GM18505 (cell line): ENCODE results near the gene SPDYE16.
"Not testable (repeated sequence)": the region's sequence is repeated elsewhere in the genome, so short reads cannot be mapped to it uniquely, and the experiment has no call there.

ENCODE experiments used
- ATAC-seq: cut with Tn5 transposase; IDR thresholded peaks from one replicate; pipeline ENCODE4 v1.9.1; 2021; ENCODE audit not compliant: unreplicated experiment
- POLR2A ChIP-seq: IDR thresholded peaks from 4 replicates; pipeline ENCODE4 v1.6.1; 2011; ENCODE audit warnings: borderline replicate concordance; ENCODE audit not compliant: insufficient read depth, insufficient read length; ENCODE audit errors: extremely low read depth

Gene SPDYE16

DNA sequence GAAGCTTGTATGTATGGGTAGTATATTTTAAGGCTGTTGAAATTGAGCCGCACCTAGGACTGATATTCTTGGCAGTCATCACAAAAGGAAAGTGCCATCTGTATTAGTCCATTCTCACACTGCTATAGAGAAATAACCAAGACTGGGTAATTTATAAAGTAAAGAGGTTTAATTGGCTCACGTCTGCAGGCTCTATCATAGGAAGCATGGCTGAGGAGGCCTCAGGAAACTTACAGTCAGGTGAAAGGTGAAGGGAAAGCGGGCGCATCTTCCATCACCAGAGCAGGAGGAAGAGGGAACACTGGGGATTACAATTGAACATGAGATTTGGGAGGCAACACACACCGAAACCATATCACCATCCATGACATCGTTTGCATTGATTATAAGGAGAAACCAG lies 8.9 kb upstream of the SPDYE16 start:
- not testable (repeated sequence) for ATAC-seq

DNA sequence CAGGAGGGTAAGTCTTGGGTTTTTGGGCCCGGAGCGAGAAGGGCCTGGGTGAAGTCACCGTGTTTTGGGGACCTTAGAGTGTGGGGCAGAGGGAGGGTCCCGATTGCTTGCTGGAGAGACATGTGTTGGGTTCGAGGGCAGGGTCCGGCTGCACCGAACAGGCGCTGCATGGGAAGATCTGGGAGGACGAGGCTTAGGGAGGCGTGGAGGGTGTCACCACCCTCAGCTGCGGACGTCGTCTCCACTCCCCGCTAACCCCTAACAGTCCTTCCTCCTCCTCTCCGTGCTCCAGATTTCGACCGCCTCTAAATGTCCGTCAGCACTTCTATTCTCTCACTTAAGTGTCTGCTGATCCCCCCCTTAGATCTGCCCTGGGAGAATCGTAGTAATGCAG lies 6.8 kb upstream of the SPDYE16 start:
- ATAC-seq: not testable (repeated sequence)

DNA sequence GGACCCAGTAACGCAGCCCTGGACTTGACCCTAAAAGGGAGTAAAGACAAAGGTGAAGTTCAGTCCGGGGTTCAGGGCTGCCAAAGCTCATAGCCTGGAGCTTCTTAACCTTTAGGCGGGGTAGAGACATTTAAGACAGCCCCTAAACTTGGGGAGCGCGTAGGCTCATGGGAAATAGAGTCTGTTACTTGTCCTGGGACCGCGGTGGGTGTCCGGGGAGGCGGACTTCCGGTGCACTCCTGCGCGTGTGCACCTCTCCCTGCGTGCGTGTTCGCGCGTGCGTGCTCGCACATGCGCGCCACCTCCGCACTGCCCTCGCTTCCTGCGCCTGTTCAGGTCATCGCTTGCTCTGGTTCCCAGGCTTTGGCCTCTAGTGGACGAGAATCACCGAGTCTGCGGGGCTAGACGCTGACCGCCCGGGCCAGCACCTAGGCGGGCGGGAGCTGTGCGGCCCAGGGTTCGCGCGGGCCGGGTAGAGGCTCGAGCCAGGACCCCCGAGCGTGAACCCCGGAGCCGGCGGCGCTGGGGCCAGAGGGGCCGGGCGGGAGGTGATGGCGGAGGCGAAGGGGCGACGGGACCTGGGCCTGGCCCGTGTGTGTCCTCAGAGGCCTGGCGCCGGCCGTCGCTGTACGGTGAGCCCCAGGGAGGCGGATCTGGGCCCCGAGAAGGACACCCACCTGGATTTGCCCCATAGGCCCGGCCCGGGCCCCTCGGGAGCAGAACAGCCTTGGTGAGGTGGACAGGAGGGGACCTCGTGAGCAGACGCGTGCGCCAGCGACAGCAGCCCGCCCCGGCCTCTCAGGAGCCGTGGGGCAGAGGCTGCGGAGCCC lies 6.1 kb upstream of the SPDYE16 start:
- peak; percentile 77 for TF ChIP-seq POLR2A
- ATAC-seq: peak; percentile 100

DNA sequence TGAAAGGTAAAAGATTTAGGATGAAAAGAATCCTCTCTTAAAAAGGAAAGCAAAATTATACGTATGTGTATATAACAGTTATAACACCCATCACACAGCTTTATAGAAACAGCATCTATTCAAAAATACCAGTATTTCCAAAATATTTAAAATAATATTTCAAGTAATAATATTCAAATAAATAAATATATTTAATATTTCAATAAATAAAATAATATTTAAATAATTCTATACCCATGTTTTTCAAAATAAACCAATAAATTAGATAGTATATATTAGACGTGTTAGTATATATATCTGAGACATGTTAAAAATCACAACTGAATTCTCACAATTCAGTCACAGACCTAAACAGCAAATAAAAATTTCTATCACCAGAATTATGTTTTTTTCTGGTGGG lies 11.5 kb downstream of the SPDYE16 start:
- not testable (repeated sequence) for ATAC-seq

DNA sequence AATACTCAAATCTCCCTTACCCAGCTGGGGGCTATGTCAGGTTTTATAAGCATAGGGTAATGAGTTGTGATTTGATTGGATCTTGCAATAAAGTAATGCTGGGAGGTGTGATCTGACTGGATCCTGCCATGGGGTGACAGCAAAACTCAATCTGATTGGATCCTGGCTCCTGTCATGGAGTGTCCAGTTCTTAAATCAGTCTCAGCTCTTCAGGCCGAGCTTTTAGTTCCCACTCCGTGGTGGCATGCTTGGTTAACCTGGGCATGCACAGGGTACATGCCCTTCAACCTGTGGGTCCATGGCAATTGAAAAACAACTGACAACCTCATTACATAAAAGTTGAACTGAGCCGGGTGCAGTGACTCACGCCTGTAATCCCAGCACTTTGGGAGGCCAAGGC lies 16.9 kb downstream of the SPDYE16 start:
- ATAC-seq: not testable (repeated sequence)

DNA sequence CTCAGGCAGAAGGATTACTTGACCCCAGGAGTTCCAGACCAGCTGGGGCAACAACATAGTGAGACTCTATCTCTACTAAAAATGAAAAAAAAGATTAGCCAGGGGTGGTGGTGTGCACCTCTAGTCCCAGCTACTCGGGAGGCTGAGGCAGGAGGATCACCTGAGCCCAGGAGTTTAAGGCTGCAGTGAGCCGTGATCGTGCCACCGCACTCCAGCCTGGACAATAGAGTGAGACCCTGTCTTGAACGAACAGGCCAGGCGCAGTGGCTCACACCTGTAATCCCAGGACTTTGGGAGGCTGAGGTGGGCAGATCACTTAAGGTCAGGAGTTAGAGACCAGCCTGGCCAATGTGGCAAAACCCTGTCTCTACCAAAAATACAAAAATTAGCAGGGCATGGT lies 26.2 kb downstream of the SPDYE16 start:
- ATAC-seq: not testable (repeated sequence)

DNA sequence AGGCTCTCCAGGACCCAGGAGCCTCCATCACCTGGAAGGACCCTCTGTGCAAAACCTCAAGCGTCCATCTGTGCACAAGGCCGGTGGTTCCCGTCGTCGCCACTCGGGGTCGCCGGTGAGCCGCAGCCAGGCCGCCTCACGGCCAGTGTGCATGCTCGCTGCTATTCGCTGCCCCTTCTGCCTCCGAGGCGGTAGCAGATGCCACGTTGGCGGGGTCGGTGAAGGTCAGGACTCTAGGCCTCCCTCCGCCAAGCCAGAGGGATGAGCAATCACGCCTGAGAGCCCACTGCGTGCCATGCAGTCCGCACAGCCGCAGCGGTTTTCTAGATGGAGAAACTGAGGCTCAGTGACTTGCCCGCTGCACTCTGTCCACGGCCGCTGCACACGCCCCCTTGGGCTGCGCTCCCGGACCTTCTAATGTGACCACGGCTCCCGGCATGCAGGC lies 27.1 kb downstream of the SPDYE16 start:
- ATAC-seq: no peak

DNA sequence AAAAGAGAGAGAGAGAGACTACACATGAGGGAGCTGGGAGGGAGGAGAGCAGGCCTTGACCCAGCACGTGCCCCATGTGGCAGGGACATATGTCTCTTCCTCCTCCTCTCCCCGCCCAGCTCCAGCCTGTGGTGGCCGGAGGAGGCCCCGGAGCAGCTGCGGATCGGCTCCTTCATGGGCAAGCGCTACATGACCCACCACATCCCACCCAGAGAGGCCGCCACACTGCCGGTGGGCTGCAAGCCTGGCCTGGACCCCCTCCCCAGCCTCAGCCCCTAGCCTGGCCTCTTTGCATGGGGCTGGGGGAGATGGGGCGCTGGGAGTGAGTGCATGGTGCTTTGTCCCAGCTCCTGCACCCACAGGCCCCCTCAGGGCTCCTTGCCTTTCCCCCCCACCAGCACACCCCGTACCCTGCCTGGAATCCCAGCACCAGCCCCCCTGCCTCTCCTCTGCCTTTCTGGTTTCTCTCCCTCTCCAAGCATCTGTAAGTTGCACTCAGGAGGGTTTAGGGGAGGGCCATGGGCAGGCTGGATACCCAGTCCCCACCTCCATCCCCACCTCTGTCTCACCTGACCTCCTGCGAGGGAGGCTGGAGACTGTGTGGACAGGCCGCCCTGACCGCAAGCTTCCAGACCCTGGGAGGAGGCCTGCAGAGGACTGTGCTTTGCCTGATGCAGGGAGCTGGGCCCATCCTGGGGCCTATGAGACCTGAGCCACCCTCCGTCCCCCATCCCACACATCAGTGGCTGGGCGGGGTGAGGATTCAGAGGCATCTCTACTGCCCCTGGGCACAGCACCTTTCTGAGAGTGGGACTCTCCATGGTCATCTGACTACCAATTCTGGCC lies 27.9 kb downstream of the SPDYE16 start:
- TF ChIP-seq POLR2A: no peak
- no peak for ATAC-seq

More for the DNA sequence above, 27.1 kb downstream of the SPDYE16 start:
- no peak for TF ChIP-seq POLR2A

DNA sequence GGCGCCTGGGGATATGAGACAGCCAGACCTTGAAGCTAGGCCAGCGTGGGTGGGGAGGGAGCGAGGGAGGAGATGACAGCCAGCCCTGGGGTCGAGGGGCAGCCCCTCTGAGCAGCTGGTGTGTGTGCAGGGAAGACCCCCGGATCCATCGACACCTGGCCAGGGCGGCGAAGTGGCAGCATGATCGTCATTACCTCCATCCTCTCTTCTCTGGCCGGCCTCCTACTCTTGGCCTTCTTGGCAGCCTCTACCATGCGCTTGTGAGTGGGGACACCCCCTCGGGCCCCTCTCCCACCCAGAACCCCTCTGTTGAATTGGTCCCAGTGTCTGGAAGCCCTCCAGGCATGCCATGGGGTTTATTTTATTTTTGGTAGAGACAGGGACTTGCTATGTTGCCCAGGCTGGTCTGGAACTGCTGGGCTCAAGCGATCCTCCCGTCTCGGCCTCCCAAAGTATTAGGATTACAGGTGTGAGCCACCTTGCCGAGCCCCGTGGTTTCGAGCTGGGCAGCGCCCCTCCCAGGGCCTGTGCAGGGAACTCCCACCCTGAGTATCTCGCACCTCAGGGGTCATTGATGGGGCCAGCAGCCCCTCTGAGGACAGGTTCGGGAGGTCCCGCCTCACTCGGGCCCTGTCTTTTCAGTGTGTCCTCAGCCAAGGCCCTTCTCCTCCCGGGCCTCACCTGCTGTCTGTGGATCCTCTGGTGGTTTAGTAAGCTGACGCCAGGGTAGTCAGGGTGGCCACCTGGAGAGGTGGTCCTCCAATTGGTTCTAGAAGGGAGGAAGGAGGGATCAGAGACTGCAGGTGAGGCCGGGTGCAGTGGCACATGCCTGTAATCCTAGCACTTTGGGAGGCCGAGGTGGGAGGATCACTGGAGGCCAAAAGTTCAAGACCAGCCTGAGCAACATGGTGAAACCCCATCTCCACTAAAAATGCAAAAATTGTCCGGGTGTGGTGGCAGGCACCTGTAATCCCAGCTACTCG lies 29.0 kb downstream of the SPDYE16 start:
- no peak for TF ChIP-seq POLR2A
- ATAC-seq: no peak

DNA sequence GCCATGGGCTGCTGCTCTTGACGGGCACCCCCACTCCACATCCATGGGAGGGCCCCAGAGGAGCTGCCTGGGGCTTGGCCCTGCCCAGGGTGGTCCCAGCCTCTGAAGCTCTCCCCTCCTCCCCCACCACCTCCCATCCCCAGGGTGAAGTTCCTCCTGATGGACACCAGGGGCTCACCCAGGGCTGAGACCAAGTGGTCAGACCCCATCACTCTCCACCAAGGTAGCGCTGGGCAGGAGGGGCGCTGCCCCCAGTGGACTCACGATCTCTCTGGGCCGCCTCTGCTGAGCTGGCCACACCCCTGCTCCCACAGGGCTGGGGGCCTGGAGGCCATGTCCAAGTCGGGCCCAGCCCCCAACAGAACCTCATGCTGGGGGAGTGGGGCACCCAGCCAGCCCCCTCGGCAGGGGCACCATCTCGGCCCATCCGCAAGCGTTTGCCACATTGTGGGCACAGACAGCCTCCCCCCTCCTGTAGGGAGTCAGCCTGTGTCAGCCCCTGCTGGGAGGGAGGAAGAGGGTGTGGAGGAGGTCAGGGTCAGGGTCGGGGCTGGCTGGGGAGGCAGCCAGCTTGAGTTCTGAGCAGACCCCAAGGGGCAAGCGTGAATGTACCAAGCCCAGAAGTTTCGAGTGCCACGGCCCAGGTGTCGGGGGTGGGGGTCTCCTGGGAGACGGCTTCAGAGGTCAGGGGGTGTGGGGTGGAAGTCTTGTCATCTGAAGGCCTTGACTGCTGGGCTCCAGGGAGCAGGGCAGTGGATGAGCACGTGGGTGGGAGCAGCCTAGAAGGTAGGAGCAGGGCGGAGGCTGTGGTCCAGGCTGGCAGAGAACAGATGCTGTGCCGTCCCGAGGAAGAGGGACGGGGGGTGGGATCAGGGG lies 29.9 kb downstream of the SPDYE16 start:
- no peak for TF ChIP-seq POLR2A
- ATAC-seq: no peak

DNA sequence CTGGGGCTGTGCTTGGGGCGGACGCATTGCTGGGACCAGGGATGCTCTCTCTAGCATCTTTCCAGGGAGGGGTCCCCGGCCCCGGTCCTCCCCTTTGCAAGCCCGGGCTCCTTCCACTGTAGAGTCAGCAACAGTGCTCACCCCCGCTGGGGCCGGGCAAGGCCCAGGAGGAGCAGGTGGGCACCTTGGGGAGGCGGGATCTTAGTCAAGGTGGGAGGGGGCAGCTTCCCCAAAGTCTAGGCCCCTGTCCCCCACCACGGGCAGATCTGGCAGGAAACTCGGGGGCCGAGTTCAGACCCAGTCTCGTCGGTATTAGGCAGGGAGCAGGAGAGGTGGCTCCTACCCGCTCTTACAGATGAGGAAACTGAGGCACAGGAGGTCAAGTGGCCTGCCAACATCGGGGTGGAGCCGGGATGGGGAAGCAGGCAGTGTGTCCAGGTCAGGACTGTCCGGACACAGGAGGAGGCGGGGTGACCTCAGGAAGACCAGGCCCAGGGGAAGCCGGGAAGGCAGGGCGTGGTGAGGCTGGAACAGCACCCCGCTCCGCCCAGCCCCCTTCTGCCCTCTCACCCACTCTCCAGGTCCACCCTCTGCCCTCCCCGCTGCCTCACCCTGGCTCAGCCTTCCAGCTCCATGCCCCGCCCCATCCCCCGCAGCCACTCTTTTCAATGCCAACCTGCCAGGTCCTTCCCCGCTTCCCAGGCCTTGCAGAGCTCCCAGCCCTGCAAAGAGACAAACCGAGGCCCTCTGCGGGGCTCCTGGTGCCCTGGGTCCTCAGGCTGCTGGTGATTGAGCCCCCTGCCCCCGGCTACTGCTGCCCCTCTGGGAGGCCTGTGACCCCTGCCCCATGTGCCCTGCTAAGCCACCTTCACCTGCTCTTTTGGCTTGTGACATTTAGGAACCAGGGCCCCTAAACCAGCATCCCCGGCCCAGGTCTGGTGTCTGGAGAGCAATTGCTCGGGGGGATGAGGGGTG lies 30.9 kb downstream of the SPDYE16 start:
- ATAC-seq: not testable (repeated sequence)

DNA sequence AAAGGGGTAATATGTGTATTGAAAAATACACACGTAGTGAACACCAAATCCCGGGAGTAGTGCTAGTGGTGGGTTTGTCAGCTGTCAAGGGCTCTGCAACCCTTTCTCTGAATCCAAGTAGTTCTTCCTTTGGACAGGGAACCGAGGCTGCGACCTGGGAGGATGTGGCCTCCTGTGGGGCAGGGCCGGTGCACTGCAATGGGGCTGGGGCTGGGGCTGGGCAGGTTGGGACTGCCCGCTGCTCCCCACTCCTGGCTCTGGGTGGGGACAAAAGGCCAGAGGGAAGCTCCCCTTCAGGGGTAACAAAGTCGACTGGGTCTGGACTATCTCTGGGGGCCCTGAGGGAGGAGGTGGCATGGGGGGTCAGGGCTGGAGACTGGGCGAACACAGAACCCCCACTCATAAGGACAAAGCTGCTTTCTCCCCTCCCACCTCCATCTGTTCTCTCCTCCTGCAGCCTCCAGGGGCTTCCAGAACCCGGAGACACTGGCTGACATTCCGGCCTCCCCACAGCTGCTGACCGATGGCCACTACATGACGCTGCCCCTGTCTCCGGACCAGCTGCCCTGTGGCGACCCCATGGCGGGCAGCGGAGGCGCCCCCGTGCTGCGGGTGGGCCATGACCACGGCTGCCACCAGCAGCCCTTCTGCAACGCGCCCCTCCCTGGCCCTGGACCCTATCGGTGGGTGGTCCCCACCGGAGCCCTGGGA lies 31.7 kb downstream of the SPDYE16 start:
- not testable (repeated sequence) for ATAC-seq
